ENCODE results near the gene SNCG. TPM values are rescaled to one million over a fixed set of nuclear protein-coding genes. Genes with fewer than 3 reads are reported as not detected.

Gene SNCG
- total RNA-seq, 1 experiment from 2014 or later: 61.1 TPM

- peaks cover 0 to 1% of the 10 kb centered on the region in 2 experiments; a peak in 1 of 4 replicates for H3K9me3 ChIP-seq (ENCODE audit: control insufficient read depth in 1 of 2, insufficient read depth in 1 of 2, low read depth in 1 of 2, low read length in 2 of 2)
- no TSS peak for BruUV-seq (replicated peaks)
- H3K4me1 ChIP-seq (ENCODE audit: control insufficient read depth in 1 of 2, insufficient read depth in 2 of 2, low read length in 2 of 2): peaks cover 50 to 76% of the 10 kb centered on the region in 2 experiments
- no peaks in the 10 kb centered on the region for H4K20me1 ChIP-seq (ENCODE audit: insufficient read depth)
- H3K27ac ChIP-seq (ENCODE audit: low read depth, low read length): peak overlapping the region; percentile 94; the same call in 1 of the 2 replicates
- no peaks in the 10 kb centered on the region for H3K27me3 ChIP-seq (ENCODE audit: insufficient read depth, low read length)
- H3K9ac ChIP-seq (ENCODE audit: low read length): no peak overlapping the region
- TF ChIP-seq YY1 (IDR thresholded peaks at IDR 0.05; ENCODE audit: extremely low read depth, insufficient replicate concordance, low read depth, low read length) (no peak), SRF (IDR thresholded peaks at IDR 0.05; ENCODE audit: low read depth) (no peak), EZH2 (IDR thresholded peaks at IDR 0.05) (no peak)
- H3K36me3 ChIP-seq (ENCODE audit: control insufficient read depth in 1 of 2, insufficient read depth in 2 of 2, low read length in 2 of 2): no peaks in the 10 kb centered on the region
- H3K79me2 ChIP-seq (ENCODE audit: insufficient read depth, low read length): peaks cover 8% of the 10 kb centered on the region; the same call in 1 of the 2 replicates
- CTCF ChIA-PET: interaction anchor here (1.9 kb wide), 1 partner anchor 10 kb away, joined by 7 read pairs; no protein-coding TSS in a partner anchor
- intact Hi-C loops (cut with micrococcal nuclease): no loop called here
- RAD21 ChIA-PET (ENCODE audit: low non-redundant PET in 1 of 2, low total read pairs in 2 of 2, uncharacterized antibody in 2 of 2, unreplicated experiment in 2 of 2): no interaction called here
- no peak overlapping the region for H3K4me2 ChIP-seq (ENCODE audit: low read length)
- no peak overlapping the region for H2AFZ ChIP-seq (ENCODE audit: low read depth, low read length, poor library complexity, severe bottlenecking)
- no peak for ATAC-seq
- no peaks in the 10 kb centered on the region for H3K9me2 ChIP-seq (ENCODE audit: insufficient read depth)
- H3K4me3 ChIP-seq (replicated peaks in 1 of 2; ENCODE audit: low read depth in 1 of 2, low read length in 2 of 2): no peak overlapping the region
- POLR2A ChIA-PET: interaction anchor here (5.7 kb wide), 1 partner anchor 12 kb away, joined by 58 read pairs; the partner anchor contains the start of gene ADIRF
- no peak for DNase-seq (ENCODE audit: low read depth, low spot score)
These were observed 1.5 kb upstream of the SNCG start for GRCh38 chr10:86956848-86957448.

- H3K27ac ChIP-seq (ENCODE audit: low read depth, low read length): peak within 1 kb of the TSS; percentile 94
- no peak for ATAC-seq
- BruUV-seq (replicated peaks): no TSS peak
- no peaks in the 10 kb centered on the region for H3K9me3 ChIP-seq (ENCODE audit: control insufficient read depth in 1 of 2, insufficient read depth in 1 of 2, low read depth in 1 of 2, low read length in 2 of 2)
- POLR2A ChIA-PET: interaction anchor here (1.7 to 5.7 kb wide), 2 partner anchors 11 to 273 kb away, joined by 3 to 58 read pairs; partner anchors contain the start of gene ADIRF
- H3K9me2 ChIP-seq (ENCODE audit: insufficient read depth): no peaks in the 10 kb centered on the region
- H2AFZ ChIP-seq (ENCODE audit: low read depth, low read length, poor library complexity, severe bottlenecking): no peak within 1 kb of the TSS
- no peaks in the 10 kb centered on the region for H3K27me3 ChIP-seq (ENCODE audit: insufficient read depth, low read length)
- intact Hi-C loops (cut with micrococcal nuclease): no loop called here
- peak within 1 kb of the TSS; percentile 100 for H3K4me2 ChIP-seq (ENCODE audit: low read length)
- H3K36me3 ChIP-seq (ENCODE audit: control insufficient read depth in 1 of 2, insufficient read depth in 2 of 2, low read length in 2 of 2): no peaks in the 10 kb centered on the region
- RAD21 ChIA-PET (ENCODE audit: low non-redundant PET in 1 of 2, low total read pairs in 2 of 2, uncharacterized antibody in 2 of 2, unreplicated experiment in 2 of 2): no interaction called here
- peaks cover 50 to 82% of the 10 kb centered on the region in 2 experiments for H3K4me1 ChIP-seq (ENCODE audit: control insufficient read depth in 1 of 2, insufficient read depth in 2 of 2, low read length in 2 of 2)
- H3K4me3 ChIP-seq (replicated peaks in 1 of 2; ENCODE audit: low read depth in 1 of 2, low read length in 2 of 2): peak within 1 kb of the TSS; percentile 50 to 57
- H4K20me1 ChIP-seq (ENCODE audit: insufficient read depth): no peaks in the 10 kb centered on the region
- no peak for TF ChIP-seq POLR2A (IDR thresholded peaks at IDR 0.05; ENCODE audit: borderline replicate concordance, extremely low read depth, insufficient read depth, insufficient read length)
- TF ChIP-seq YY1 (IDR thresholded peaks at IDR 0.05; ENCODE audit: extremely low read depth, insufficient replicate concordance, low read depth, low read length): no peak
- TF ChIP-seq MAX (IDR thresholded peaks at IDR 0.05): no peak
- TF ChIP-seq EGR1 (IDR thresholded peaks at IDR 0.05; ENCODE audit: low read depth): no peak
- no peak for TF ChIP-seq SRF (IDR thresholded peaks at IDR 0.05; ENCODE audit: low read depth)
- TF ChIP-seq, protein P1, sequence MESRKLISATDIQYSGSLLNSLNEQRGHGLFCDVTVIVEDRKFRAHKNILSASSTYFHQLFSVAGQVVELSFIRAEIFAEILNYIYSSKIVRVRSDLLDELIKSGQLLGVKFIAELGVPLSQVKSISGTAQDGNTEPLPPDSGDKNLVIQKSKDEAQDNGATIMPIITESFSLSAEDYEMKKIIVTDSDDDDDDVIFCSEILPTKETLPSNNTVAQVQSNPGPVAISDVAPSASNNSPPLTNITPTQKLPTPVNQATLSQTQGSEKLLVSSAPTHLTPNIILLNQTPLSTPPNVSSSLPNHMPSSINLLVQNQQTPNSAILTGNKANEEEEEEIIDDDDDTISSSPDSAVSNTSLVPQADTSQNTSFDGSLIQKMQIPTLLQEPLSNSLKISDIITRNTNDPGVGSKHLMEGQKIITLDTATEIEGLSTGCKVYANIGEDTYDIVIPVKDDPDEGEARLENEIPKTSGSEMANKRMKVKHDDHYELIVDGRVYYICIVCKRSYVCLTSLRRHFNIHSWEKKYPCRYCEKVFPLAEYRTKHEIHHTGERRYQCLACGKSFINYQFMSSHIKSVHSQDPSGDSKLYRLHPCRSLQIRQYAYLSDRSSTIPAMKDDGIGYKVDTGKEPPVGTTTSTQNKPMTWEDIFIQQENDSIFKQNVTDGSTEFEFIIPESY (IDR thresholded peaks at IDR 0.05; ENCODE audit: extremely low read depth, insufficient replicate concordance, low read length): no peak
- no peak for TF ChIP-seq CEBPB (IDR thresholded peaks at IDR 0.05; ENCODE audit: low read depth)
- H3K9ac ChIP-seq (ENCODE audit: low read length): peak within 1 kb of the TSS; percentile 71
- no peak for DNase-seq (ENCODE audit: low read depth, low spot score)
- H3K79me2 ChIP-seq (ENCODE audit: insufficient read depth, low read length): peaks cover 8% of the 10 kb centered on the region; the same call in 1 of the 2 replicates
- CTCF ChIA-PET: interaction anchor here (1.0 to 3.7 kb wide), 4 partner anchors 9 to 12 kb away, joined by 7 to 36 read pairs (median 8); partner anchors contain the start of gene ADIRF
These were observed 806 bp upstream of the SNCG start, which contains the start of gene MMRN2 for GRCh38 chr10:86957471-86958115. Gene MMRN2, minus strand, starts transcription at chr10:86957615. Its CDS starts 74 bp downstream, at chr10:86957541.

Measured in HCT116 (cell line).